HG03175 (cell line): ENCODE results near the gene ASB1.

Experiments
- ATAC-seq: cut with Tn5 transposase; IDR thresholded peaks from one replicate; pipeline ENCODE4 v1.9.1; 2021; ENCODE audit warnings: mild to moderate bottlenecking, moderate library complexity; ENCODE audit not compliant: unreplicated experiment

The ASB1 gene

GRCh38 chr2:238426568-238427434 lies at the start of gene ASB1:
Gene ASB1, plus strand, starts transcription at chr2:238426927. Its CDS starts 144 bp downstream, at chr2:238427071.
- peak; percentile 83 for ATAC-seq

- no peak for ATAC-seq
Measured at GRCh38 chr2:238378230-238379095, 48.3 kb upstream of the ASB1 start.

DNA sequence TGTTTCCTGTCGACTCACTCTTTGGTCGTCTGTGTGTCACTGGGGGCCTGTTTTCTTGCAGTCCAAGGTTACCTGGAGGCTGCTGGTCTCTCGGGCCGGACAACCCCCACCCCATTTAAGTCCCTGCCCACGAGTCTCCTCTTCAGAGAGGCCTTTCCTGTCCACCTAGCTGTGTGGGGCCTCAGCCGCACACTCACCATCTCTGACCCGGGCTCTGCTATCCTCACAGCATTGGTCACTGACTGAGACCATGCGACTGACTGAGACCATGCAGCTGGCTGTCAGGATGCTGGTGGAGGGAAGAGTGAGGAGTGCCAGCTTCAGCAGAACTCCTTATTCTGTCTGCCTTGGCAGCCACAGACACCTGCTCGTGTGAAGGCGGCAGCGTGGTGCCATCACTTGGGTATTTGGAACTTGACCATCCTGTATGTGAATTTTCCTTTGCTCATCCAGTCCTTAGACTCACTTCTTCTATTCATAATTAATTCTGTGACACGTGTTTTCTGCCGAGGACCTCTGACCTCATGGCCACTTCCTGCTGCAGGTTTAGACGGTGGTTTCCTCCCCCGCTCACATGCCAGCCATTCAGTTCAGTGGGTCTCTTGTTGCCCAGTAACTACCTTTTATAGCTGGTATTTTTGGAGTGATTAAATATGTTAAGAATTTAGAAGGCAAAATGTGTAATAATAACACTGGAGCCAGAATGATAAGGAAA lies 47.5 kb upstream of the ASB1 start:
- no peak for ATAC-seq

DNA sequence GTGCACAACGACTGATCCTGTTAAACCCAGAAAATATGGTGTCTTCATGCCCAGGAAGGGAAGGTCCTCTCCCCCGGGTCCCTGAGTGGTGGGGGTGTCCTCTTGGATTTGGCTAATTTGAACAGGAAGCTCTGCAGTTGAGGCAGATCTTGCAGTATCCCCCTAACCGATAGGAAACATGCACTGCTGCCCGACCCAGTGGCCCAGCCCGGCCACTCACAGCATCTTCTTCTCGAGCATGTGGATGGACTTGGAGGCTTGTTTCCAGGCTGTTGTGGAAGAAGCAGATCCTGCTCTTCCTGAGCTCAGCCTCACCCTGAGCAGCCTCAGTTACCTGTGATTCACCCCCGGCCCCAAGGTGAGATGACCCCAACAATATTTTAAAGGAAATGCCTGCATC lies 46.4 kb upstream of the ASB1 start:
- ATAC-seq: no peak

- no peak for ATAC-seq
Measured at GRCh38 chr2:238380785-238381184, 45.9 kb upstream of the ASB1 start.

DNA sequence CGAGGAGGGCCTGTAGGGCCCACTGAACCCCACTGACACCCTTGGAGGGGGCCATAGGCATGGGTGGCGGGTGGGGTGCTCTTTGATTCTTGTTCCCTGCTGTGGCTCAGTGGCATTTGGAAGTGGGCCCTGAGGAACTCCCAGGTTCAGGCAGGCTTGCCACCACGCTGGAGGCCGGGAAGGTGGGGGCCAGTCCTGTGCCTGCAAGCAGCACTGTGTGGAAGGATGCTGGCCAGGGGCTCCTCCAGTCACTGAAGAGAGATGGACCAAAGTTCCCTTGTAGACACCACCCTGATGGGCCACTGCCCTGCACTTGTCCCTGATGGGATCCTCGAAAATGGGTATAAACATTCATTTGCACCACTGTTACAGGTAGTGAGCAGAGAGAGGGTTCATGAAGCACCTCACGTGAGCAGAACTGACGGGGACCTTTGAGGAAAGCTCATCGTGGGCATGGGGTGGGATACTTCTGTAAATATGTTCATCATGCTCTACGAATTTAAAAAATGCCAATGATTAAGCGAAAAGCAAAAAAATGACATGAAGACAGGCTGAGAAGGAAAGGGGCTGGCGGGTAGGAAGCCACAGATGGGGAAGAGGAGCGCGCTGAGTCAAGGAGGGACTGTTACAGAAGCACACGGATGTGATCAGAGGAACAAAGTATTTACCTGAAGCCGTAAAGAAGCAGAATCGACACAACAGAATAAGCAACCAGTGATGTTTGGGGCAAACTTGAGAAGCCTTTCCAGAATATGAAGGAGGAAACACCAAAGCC lies 45.2 kb upstream of the ASB1 start:
- no peak for ATAC-seq

DNA sequence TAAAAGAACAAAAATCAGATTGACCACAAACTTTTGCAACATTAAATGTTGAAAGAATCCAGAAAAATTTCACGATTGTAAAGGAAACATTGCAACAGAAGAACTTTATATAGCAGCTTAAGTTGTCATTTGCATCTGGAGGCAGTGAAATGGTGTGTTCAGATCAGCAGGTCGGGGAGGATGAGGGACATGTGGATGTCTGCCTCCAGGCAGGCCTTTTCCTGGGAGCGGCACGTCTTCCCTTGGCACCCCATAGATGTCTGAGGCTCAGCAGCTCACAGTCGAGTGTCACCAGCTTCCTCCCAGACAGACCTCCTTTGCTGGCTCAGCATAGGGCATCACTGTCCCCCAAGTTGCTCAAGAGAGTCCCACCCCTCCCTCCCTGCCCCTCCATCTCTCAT lies 44.3 kb upstream of the ASB1 start:
- ATAC-seq: no peak

GRCh38 chr2:238383135-238383534 lies 43.6 kb upstream of the ASB1 start:
- ATAC-seq: no peak

DNA sequence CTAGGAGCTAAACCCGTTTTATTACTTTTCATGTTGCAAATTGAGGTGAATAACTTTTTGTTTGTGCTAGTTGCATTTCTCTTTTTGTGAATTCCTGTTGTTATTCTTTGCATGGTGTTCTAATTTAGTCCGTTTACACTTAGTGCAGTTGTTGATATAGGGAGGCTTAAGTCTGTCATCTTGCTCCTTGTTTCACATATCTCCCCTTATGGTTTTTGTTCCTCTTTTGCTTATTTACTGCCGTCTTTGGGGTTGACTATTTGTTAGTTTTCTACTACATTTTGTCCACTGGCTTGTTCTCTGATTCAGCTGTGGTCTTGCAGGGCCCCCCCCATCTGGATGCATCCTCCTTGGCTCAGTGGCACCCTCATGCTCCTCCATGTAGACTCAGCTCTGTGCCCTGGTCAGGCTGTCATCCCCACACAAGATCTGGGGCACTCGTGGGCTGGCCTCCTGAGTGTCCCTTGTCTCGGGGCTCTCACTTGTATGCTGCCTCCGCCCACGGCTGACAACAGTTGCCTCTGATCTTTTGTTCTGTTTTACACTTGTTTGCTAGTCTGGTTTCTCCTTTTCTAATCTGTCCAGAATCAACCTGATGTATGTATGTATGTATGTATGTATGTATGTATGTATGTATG lies 42.9 kb upstream of the ASB1 start:
- ATAC-seq: no peak

GRCh38 chr2:238387332-238387731 lies 39.4 kb upstream of the ASB1 start:
- no peak for ATAC-seq

DNA sequence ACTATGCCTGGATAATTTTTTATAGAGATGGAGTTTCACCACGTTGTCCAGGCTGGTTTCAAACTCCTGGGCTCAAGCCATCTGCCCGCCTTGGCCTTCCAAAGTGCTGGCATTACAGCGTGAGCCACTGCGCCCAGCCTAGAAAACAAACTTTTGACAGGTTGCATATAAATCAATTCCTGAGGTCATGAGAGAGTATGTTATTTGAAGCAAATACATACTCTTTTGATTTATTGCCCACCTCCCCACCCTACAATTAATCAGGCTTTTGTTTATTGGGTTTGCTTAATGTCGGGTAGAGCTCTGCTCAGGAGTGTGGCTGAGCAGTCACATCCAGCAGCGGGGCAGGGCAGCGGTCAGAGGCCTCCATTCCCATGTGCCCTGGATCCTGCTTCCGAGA lies 37.9 kb upstream of the ASB1 start:
- no peak for ATAC-seq

- no peak for ATAC-seq
Measured at GRCh38 chr2:238389988-238390589, 36.6 kb upstream of the ASB1 start.

- no peak for ATAC-seq
Measured at GRCh38 chr2:238391042-238391689, 35.6 kb upstream of the ASB1 start.

- ATAC-seq: no peak
Measured at GRCh38 chr2:238396663-238397062, 30.1 kb upstream of the ASB1 start.

- no peak for ATAC-seq
Measured at GRCh38 chr2:238397356-238397755, 29.4 kb upstream of the ASB1 start.

DNA sequence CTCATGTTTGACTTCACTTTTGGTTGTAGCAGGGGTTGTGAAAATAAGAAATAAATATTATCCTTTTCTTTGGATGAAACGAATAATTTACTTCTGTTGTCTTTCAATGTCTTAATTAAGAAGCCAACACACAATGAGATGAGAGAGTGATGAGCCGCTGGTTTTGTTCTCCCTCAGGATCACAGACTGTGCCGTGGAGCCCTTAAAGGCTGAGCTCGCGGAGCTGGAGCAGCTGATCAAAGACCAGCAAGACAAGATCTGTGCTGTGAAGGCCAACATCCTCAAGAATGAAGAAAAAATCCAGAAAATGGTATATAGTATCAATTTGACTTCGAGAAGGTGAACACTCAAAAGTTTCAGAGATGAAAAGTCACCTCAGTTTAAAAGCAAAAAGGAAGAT lies 28.1 kb upstream of the ASB1 start:
- no peak for ATAC-seq

- no peak for ATAC-seq
Measured at GRCh38 chr2:238399094-238399493, 27.6 kb upstream of the ASB1 start.

DNA sequence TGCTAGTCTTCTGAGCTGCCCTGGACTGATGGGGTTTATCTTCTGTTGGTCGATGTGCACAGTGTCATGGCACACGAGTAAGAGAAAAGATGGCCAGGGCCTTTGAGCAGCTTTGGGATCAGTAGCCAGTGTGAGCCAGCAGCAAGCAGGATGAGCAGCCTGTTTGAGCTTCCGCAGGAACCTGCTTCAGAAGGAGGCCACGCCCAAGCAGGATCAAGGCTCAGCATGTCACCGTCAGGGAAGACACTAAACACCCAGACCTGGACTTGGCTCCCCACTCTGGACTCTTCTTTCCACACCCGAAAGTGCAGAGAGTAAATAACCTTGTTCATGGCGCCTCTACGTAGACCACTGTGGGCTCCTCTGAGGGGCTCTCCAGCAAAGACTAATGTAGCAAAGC lies 25.2 kb upstream of the ASB1 start:
- ATAC-seq: no peak
